Prostate gland (tissue), 2 donors: ENCODE measurements around the gene MPP4. TPM values are rescaled to one million over a fixed set of nuclear protein-coding genes. Genes with fewer than 3 reads are reported as not detected.
A peak's percentile ranks its signal among the peaks of the same experiment; 100 is the strongest.

ENCODE experiments used
- DNase-seq: peaks from one replicate; pipeline ENCODE4 v3.0.0-alpha.2; 2019; ENCODE audit warnings: low spot score
- H3K27ac ChIP-seq, 2 donors: fragments of 200-600 bp; sonication (generic); 2 replicates each; pipeline ENCODE4 v1.5.1; 2017 to 2019
- H3K27me3 ChIP-seq: fragments of 200-600 bp; sonication (generic); replicated peaks from 2 replicates; pipeline ENCODE4 v1.5.1; 2019; ENCODE audit not compliant: insufficient read depth
- H3K36me3 ChIP-seq, 2 donors: fragments of 200-600 bp; sonication (generic); 1 replicate in 1 of 2; 2 replicates in 1 of 2; pipeline versions ENCODE4 v1.5.1 to v1.8.1; 2017 to 2019
- H3K4me1 ChIP-seq: fragments of 200-600 bp; sonication (generic); replicated peaks from 2 replicates; pipeline ENCODE4 v1.5.1; 2019
- H3K4me3 ChIP-seq, 2 donors: fragments of 200-600 bp; sonication (generic); 2 replicates each; pipeline ENCODE4 v1.5.1; 2017 to 2019
- H3K9me3 ChIP-seq: fragments of 200-600 bp; sonication (generic); 2 replicates; pipeline ENCODE4 v1.5.1; 2017
- POLR2A ChIP-seq: fragments of 450-650 bp; IDR thresholded peaks from one replicate; pipeline ENCODE4 v1.6.1; 2016; ENCODE audit warnings: antibody characterized with exemption, mild to moderate bottlenecking
- POLR2AphosphoS5 ChIP-seq: sonication (generic); formaldehyde crosslinking; IDR thresholded peaks from one replicate; pipeline ENCODE4 v1.6.1; 2017; ENCODE audit warnings: antibody characterized with exemption
- WGBS: methylation state at CpG from one replicate; pipeline ENCODE4 v1.1.5; 2018; 5-methylcytosine and 5-hydroxymethylcytosine counted together
- intact Hi-C: fragments of 100-400 bp; cut with DNase I; formaldehyde crosslinking; loops from one replicate; pipeline ENCODE4 v1.14.2; 2022
- total RNA-seq, 2 donors: library from RNA; depleted of rRNA; stranded (reverse); fragments of >200 nt; gene quantifications; one replicate each; pipeline ENCODE4 v1.1.0, GENCODE V29; 2016
- TF ChIP-seq, protein P1 (sequence below), 4 experiments: fragments of 200-600 bp in 2 of 4; fragments of 450-650 bp in 2 of 4; sonication (generic) in 2 of 4; IDR thresholded peaks; 1 replicate in 3 of 4; 2 replicates in 1 of 4; pipeline ENCODE4 v1.5.1; 2016 to 2019; ENCODE audit warnings: antibody characterized with exemption in 4 of 4, mild to moderate bottlenecking in 2 of 4, moderate library complexity in 2 of 4

The MPP4 gene
- total RNA-seq, 2 donors from 2014 or later = not detected

DNA sequence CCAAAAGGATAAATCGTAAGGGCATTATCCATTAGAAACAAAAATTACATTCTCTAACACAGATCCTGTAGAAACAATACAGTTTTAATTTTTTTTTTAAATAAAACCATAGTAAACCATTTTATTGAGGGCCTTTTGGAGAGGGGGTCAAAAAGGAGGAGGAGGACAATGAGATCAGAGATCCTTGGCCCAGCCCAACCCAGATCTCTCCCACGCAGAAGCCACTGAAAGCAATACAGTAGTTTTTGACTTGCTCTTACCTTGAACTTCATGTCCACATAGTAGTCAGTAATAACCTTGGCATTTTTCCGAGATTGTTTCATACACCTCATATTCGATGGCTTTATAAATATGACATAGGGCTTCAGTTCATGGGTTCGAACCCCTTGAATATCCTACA lies 51.0 kb downstream of the MPP4 start:
- TF ChIP-seq POLR2AphosphoS5 = no peak
- no peak for TF ChIP-seq POLR2A
- TF ChIP-seq, protein P1, sequence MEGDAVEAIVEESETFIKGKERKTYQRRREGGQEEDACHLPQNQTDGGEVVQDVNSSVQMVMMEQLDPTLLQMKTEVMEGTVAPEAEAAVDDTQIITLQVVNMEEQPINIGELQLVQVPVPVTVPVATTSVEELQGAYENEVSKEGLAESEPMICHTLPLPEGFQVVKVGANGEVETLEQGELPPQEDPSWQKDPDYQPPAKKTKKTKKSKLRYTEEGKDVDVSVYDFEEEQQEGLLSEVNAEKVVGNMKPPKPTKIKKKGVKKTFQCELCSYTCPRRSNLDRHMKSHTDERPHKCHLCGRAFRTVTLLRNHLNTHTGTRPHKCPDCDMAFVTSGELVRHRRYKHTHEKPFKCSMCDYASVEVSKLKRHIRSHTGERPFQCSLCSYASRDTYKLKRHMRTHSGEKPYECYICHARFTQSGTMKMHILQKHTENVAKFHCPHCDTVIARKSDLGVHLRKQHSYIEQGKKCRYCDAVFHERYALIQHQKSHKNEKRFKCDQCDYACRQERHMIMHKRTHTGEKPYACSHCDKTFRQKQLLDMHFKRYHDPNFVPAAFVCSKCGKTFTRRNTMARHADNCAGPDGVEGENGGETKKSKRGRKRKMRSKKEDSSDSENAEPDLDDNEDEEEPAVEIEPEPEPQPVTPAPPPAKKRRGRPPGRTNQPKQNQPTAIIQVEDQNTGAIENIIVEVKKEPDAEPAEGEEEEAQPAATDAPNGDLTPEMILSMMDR (IDR thresholded peaks at IDR 0.05) = no peak
- Histone ChIP-seq H3K36me3 (no peaks in the 10 kb centered on the region), H3K27ac (no peak overlapping the region), H3K4me3 (no peak overlapping the region), H3K27me3 (no peaks in the 10 kb centered on the region), H3K4me1 (no peaks in the 10 kb centered on the region), H3K9me3 (no peaks in the 10 kb centered on the region)
- WGBS = 93% methylated on average over 5 of the region's 5 CpGs
- DNase-seq = no peak
- intact Hi-C loops = no loop called here

DNA sequence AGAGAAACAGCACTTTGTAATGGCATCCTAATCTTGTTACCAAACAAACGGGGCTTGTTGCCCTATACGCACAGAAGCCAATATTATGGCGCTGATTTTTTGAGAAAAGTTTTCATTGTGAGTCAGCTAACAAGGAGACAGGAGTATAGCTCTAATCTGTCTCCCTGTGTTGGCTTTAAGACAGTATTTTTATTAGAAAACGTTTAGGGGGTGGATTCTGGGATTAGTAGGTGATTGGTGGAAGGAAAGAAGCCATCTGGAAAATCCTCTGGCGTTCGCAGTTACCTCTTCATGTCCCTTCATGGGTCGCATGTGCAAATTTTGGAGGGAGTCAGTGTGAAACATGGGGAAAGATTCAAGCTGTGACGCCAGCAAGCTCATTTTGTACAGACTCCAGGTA lies 54.4 kb downstream of the MPP4 start:
- WGBS = 12% methylated on average over 8 of the region's 8 CpGs
- Histone ChIP-seq H3K4me1 (no peaks in the 10 kb centered on the region), H3K9me3 (no peaks in the 10 kb centered on the region), H3K27ac (peak overlapping the region; percentile 94 to 97), H3K27me3 (no peaks in the 10 kb centered on the region), H3K4me3 (peak overlapping the region; percentile 80 to 85), H3K36me3 (no peaks in the 10 kb centered on the region)
- intact Hi-C loops = no loop called here
- TF ChIP-seq POLR2AphosphoS5 (peak; percentile 81), POLR2A (peak; percentile 55)
- TF ChIP-seq, protein P1 (IDR thresholded peaks at IDR 0.05) = no peak
- peak; percentile 58 for DNase-seq

DNA sequence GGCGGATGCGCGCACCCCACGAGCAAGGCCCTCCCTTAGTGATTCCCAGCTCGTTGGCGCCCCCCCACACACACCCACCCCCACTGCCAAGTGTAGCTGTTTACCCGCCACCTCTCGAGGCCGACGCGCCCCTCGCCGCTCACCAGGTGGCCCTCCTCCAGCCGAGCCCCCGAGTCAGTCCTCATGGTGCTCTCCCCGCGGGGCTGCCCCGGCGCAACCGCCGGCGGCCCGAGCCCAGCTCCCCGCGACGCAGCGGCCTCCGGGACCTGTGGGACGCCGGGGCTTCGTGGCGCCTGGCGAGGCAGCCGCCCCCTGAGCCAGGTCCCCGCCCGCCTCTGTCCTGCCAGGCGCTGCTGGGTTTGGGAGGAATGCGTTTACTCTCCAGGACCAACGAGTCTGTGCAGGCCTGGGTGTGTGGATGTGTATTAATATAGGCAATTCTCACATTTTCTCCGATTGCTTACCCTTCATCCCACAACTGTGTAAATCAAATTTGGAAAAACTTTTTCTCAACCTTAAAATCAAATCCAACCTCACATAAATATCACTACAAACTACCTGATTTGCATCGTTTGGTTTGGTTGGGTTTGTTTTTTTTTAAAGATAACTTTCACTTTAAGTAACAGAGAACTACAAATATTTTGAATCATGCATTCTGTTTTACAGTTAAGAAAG lies 55.1 kb downstream of the MPP4 start, which contains the start of gene TMEM237:
Gene TMEM237, minus strand, starts transcription at position 288 of the 675 bp plus-strand sequence. Its CDS starts 103 bp downstream, at position 185.
- no peaks in the 10 kb centered on the region for H3K9me3 ChIP-seq
- H3K4me1 ChIP-seq = no peaks in the 10 kb centered on the region
- TF ChIP-seq POLR2A (peak; percentile 50), POLR2AphosphoS5 (no peak)
- H3K4me3 ChIP-seq = peak within 1 kb of the TSS; percentile 80 to 85
- no peaks in the 10 kb centered on the region for H3K36me3 ChIP-seq
- peak; percentile 64 for DNase-seq
- intact Hi-C loops = no loop called here
- peak within 1 kb of the TSS; percentile 94 to 97 for H3K27ac ChIP-seq
- no peaks in the 10 kb centered on the region for H3K27me3 ChIP-seq
- 1% methylated on average over 39 of the region's 41 CpGs for WGBS

DNA sequence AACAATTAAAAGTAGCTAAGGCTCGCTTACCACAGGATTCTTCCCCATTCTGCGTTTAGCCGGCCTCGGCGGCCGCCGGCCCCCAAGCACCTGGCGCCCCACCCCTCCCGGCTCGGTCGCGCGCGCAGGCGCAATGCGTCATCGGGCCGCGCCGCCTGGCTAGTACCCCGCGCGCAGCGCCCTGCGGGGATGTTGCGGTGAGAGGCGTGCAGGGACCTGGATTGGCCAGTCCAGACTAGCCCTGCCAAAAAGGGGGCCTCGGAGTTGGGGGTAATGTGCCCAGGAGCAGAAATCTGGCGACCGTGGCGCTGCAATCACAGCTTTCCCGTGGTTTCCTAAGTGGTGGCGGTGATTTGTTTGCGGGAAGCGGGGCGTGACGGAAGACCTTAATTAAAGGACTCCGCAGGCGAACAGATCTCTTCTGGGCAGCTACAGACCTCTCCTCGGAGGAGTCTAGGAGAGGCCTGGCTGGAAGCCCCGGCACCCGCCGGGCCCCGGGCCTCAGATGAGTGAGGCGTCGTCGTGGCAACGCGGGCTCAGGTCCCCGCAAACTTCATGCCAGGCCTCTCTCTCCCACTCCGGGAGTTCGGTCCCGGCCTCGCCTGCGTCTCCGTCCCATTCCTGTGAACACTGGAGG lies 55.7 kb downstream of the MPP4 start:
- Histone ChIP-seq H3K4me1 (no peaks in the 10 kb centered on the region), H3K9me3 (no peaks in the 10 kb centered on the region), H3K27ac (peak overlapping the region; percentile 94 to 97), H3K4me3 (peak overlapping the region; percentile 80 to 85), H3K36me3 (no peaks in the 10 kb centered on the region), H3K27me3 (no peaks in the 10 kb centered on the region)
- TF ChIP-seq POLR2AphosphoS5 (peak; percentile 77), POLR2A (peak; percentile 74)
- TF ChIP-seq, protein P1 (IDR thresholded peaks at IDR 0.05) = peak in 2 of 4 experiments; percentile 32 to 42
- under 1% methylated on average over 41 of the region's 56 CpGs for WGBS
- intact Hi-C loops = no loop called here
- DNase-seq = peak; percentile 75

DNA sequence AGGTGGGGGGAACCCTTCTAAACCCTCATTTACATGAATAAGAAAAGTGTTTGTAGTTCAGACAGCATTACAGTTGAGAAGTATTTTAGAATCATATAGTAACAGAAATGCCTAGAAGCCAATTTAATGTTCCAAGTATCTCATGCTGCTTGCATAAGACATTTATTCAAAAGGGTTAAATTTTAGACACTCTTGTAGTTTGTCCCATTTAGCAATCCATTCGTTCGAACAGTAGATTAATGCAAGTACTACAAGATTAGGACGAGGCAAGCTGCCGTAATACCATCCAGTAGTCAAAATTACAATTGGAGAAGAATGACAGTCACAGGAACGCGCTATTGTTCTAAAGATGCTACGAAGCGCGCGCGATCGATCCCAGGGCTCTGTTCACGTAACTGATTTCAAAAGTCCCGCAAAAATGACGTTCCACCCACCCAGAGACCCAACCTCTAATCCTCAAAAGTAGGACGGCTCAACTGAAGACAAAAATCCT lies 56.3 kb downstream of the MPP4 start:
- intact Hi-C loops = no loop called here
- no peaks in the 10 kb centered on the region for H3K4me1 ChIP-seq

More for the DNA sequence above, 56.3 kb downstream of the MPP4 start:
- TF ChIP-seq POLR2A (no peak), POLR2AphosphoS5 (no peak)
- TF ChIP-seq, protein P1 (IDR thresholded peaks at IDR 0.05) = no peak
- no peaks in the 10 kb centered on the region for H3K36me3 ChIP-seq
- H3K27me3 ChIP-seq = no peaks in the 10 kb centered on the region
- H3K27ac ChIP-seq = peak overlapping the region; percentile 94 to 97
- under 1% methylated on average over 16 of the region's 16 CpGs for WGBS
- no peaks in the 10 kb centered on the region for H3K9me3 ChIP-seq
- no peak for DNase-seq
- H3K4me3 ChIP-seq = peak overlapping the region; percentile 80 to 85
